GM12872 (cell line): ENCODE measurements around the gene ELP4.

Experiments used
- TF ChIP-seq, protein P1 (sequence below): IDR thresholded peaks from 3 replicates; pipeline ENCODE4 v1.5.1; 2011; ENCODE audit warnings: low read depth, mild to moderate bottlenecking, low read length, moderate library complexity; ENCODE audit not compliant: insufficient read depth

ELP4 gene

DNA sequence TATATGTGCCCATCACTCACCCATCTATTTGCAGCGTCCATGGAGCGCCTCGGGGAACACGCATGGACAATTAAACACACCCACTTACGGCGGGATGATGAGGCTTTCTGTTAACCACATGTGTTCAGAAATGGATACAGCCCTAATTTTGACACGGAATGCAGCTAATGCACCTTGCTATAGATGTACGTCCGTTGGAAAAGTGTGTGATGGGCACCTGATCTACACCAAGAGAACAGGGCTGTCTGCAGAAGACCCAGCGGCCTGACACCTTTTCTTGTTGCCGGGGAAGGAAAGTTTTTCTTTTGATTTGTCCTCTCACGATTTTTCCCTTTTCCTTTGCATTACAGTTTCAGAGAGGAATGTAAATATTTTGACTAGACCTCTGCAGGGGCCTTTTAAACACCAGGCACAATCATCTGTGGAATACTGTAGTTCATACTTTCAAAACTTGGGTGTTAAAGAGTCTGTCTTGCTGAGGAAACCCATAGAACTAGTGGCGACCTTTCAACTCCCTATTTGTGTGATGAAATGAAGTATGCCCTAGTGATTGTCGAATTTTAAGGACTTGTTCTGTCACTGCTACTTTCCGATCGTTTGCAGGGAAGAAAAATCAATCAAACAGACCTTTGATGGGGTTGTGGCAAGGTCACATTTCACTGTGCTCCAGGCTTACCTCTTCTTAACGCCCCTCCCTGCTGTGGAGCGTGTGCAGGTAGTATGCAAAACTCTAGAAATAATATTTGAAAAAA is 318.1 kb downstream of the ELP4 start:
- TF ChIP-seq, protein P1, sequence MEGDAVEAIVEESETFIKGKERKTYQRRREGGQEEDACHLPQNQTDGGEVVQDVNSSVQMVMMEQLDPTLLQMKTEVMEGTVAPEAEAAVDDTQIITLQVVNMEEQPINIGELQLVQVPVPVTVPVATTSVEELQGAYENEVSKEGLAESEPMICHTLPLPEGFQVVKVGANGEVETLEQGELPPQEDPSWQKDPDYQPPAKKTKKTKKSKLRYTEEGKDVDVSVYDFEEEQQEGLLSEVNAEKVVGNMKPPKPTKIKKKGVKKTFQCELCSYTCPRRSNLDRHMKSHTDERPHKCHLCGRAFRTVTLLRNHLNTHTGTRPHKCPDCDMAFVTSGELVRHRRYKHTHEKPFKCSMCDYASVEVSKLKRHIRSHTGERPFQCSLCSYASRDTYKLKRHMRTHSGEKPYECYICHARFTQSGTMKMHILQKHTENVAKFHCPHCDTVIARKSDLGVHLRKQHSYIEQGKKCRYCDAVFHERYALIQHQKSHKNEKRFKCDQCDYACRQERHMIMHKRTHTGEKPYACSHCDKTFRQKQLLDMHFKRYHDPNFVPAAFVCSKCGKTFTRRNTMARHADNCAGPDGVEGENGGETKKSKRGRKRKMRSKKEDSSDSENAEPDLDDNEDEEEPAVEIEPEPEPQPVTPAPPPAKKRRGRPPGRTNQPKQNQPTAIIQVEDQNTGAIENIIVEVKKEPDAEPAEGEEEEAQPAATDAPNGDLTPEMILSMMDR, result no peak

DNA sequence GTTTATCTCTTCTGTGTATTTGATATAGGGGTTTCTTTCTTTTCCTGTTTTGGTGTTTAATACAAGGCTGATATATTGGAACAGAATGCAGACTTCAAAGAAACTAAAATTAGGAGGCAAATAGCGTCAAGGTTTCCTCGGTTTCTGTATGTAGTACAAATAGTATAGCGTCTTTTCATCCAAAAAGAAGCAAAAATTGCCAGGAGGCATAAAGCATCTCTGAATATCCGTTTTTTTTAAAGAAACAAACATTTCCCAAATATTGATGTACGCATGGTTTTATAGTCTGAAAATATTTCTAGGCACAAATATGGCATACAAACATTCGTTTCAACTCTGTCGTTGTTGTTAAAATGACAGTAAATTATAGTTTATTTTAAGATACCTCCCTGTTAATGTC is 318.6 kb downstream of the ELP4 start:
- TF ChIP-seq, protein P1, result no peak

DNA sequence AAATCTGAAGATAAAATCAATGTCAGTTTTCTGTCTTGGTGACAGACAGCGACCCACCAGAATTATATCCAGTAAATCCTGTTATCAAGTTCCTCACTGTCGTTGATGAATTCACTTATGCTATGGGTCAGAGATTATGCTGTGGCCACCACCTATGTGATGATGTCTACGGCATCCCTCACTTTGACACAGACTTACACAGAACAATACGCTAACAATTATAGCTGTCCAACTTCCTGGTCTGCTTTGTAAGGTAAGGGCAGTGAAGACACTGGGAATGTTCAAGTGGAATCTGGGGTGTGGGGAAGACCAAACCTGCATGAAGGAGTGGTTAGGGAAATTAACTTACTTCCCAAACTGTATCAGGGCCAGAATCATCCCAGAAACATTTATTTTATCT is 320.8 kb downstream of the ELP4 start:
- TF ChIP-seq, protein P1, result no peak

DNA sequence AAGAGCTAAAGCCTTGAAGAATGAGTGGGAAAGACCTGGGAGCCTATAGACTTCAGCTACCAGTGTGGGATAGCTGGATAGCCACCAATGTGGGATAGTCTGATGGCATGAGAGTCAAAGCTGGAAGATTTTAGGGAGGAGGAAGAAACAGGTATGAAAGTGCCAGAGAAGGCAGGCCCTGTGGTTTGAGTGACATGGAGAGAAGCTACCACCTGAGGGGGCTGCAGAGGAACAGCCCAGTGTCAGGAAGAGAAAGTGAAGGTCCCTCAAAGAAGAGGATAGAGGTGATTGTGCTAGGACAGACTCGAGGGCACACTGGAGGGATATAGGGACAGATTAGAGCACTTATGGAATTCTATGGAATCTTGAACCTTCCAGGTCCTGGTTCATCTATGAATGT is 324.7 kb downstream of the ELP4 start:
- TF ChIP-seq, protein P1, result no peak
